ENCODE measurements around the gene SRBD1.

GRCh38 chr2:45498661-45499550 lies 112.2 kb downstream of the SRBD1 start:
- TF ChIP-seq EZH2phosphoT487 (IDR thresholded peaks at IDR 0.05; ENCODE audit: insufficient read depth, low read depth) (no peak), EZH2 (IDR thresholded peaks at IDR 0.05; ENCODE audit: insufficient read depth, poor library complexity, severe bottlenecking) (no peak)
